HG03064 (cell line): ENCODE results near the gene GABPA.

ENCODE experiments used
- ATAC-seq: cut with Tn5 transposase; IDR thresholded peaks from one replicate; pipeline ENCODE4 v1.9.1; 2021; ENCODE audit warnings: low read depth; ENCODE audit not compliant: unreplicated experiment

GABPA gene

DNA sequence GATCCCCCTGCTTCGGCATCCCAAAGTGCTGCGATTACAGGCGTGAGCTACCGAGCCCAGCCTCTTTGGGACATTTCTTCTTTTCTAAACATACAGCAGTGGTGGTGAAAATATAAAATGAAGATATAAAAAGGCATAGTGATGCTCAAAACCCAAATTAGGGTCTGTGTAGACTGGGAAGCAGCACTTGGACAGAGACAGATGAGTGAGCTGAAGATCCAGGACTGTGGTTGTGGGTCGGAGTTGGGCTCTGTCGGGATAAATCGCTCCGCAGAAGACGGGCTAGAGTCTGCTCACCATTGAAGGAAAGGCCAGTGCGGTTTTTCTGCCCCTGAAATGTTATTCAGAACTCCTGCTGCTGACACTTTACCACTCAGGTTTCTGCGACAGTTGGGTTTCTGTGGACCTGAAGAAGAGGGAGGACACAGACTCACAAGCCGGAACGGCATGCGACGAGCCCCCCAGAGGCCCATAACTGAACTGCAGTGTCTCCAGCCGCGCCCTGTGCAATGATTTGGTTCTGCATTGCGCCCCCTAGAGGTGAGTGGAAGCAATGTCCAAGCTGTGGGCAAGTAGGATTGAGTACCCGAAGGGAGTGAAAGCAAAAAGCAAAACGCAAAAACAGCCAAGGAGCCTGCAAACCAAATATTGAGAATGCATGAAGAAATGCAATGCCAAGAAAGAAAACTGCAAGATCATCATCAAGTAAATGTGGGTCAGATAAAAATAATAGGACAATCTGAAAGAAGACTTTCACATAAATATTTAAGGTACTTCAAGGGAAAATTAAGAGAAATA is 66.6 kb downstream of the GABPA start:
- ATAC-seq: peak; percentile 94

DNA sequence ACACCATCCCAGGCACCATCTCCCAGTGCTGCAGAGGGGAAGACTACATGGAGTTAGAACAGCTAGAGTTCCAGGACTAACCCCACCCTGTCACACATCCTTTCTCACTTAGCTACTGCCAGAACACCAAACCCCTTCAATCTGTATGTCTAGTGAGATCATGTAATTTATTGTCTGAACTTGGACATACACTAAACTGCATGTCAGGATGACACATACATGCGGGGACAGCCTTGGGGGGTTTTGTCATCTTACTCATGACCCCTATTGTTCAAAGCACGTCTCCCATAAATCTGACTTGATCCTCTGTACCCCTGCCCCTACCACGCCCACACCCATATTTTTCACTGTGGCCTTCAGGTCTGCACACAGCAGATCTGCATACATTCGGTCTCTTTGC is 71.3 kb downstream of the GABPA start:
- no peak for ATAC-seq

DNA sequence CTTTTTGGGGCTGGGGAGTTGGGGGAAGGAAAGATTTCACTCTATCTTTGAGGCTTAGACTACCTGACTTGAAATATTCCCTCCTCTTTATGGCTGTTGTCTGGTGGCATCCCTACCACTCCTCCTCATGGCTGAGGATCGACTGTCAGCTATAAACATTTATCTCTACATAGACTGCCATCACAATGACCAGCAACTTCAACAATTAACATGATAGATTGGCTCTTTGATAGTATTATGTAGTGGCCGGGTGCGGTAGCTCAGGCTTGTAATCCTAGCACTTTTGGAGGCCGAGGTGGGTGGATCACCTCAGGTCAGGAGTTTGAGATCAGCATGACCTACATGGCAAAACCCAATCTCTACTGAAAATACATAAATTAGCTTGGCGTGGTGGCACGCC is 72.4 kb downstream of the GABPA start:
- ATAC-seq: no peak

DNA sequence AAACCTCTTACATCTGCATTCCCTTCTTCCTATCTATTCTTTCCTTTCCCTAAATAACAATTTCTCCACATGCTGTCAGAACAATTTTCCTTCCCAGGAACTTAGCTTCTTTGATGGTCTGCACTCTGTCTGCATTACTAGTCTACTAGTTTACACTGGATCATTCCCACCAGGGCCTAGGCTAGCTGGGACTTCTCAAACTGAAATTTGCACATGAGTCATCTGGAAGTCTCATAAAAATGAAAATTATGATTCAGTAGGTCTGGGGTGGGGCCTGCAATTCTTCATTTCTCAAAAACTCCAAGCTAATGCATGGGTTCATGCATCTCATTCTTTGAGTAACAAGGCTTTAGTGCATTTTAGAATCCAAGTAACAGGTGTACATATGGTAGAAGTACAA is 74.2 kb downstream of the GABPA start:
- no peak for ATAC-seq

DNA sequence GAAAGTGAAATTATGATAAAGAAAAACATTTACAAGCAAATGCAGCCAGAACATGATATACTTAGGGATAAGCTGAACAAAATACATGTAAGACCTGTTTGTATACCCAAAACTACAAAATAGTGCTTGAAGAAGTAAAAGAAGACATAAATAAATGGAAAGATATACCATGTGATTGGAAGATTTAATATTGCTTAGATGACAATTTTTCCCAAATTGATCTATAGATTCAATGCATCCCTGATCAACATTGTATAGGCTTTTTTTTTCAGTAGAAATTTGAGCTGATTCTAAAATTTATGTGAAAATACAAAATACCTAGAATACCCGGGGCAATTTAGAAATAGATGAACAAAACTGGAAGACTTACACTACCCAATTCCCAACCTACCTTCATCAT is 76.4 kb downstream of the GABPA start:
- no peak for ATAC-seq

DNA sequence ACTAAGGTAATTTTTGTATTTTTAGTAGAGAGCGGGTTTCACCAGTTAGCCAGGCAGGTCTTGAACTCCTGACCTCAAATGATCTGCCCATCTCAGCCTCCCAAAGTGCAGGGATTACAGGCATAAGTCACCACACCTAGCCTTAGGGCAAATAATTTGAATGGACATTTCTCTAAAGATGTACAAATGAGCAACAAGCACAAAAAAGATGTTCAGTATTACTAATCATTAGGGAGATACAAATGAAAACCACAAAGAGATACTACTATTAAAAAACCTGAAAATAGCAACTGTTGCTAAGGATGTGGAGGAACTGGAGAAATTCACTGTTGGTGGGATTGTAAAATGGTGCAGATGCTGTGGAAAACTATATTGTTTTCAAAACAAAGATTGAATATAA is 79.1 kb downstream of the GABPA start:
- no peak for ATAC-seq

DNA sequence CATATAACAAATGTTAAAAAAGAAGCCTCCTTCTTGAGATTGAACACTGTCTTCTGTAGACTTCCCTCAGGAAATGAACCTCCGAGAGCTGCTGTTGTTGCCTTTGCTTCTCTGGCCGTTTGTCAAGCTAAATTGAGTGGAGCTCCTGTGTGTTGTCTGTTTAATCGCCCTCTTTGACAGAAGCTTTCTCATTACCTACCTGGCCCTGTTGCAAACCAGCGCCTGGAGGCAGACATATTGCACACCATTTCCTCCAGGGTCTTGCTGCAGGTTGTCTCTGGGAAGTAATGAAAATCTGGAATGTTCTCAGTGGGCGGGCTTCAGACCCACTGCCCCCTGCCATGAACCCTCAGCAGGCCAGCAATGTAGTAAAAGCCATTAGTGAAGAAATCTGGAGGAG is 83.3 kb downstream of the GABPA start:
- no peak for ATAC-seq

DNA sequence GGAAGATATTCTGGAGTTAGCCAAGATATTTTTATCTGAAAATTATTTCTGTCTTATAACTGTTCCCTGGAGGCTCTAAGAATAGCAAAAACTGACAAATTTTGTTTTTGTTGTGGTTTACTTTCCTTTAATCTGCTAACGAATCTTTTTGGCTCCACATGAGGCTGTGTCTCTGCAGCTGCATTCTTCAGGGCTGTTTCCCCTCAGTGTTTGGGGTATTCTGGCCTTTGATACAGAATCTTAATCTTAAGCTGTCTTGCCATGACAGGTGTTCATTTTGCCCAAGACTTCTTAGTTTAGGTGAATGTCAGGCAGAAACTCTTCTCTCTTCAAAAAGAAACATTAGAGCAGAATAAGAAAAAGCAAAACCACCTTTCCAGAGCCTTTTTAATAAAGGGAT is 83.8 kb downstream of the GABPA start:
- no peak for ATAC-seq
